BJ (cell line): ENCODE data around the gene ZNF326. TPM values are rescaled to one million over a fixed set of nuclear protein-coding genes. Genes with fewer than 3 reads are reported as not detected.

Experiments
- CTCF ChIA-PET: fragments of 350-600 bp; formaldehyde crosslinking; extraction: SDS; loops from one replicate; lab custom pipeline; 2021; ENCODE audit warnings: antibody characterized with exemption, inconsistent platforms; lab: Yijun Ruan, JAX
- POLR2A ChIA-PET: fragments of 300-600 bp; sonication (Branson Sonifier 250); formaldehyde crosslinking; extraction: SDS; loops from one replicate; lab custom pipeline; 2021; ENCODE audit warnings: antibody characterized with exemption; lab: Charles Lee
- DNase-seq: peaks from one replicate; pipeline ENCODE4 v3.0.0-alpha.2; 2011; ENCODE audit warnings: low read depth
- H3K27me3 ChIP-seq: 2 replicates; pipeline ENCODE4 v1.6.0; 2011; ENCODE audit warnings: low read length; ENCODE audit not compliant: control insufficient read depth, insufficient read depth
- H3K36me3 ChIP-seq: 2 replicates; pipeline ENCODE4 v1.5.1; 2011; ENCODE audit warnings: low read length; ENCODE audit not compliant: control insufficient read depth, insufficient read depth
- H3K4me3 ChIP-seq: 2 replicates; pipeline ENCODE4 v1.5.1; 2011; ENCODE audit warnings: low read depth, mild to moderate bottlenecking, control low read depth, low read length
- CTCF ChIP-seq: IDR thresholded peaks from 2 replicates; pipeline ENCODE4 v1.5.1; 2011; ENCODE audit warnings: low read depth, mild to moderate bottlenecking, control low read depth, inconsistent platforms, low read length, moderate library complexity; ENCODE audit not compliant: insufficient read depth
- polyA plus RNA-seq: library from polyadenylated mRNA; depleted of rRNA; stranded (reverse); fragments of >200 nt; gene quantifications from 2 replicates; pipeline ENCODE4 v1.2.3, GENCODE V29; 2011

The ZNF326 gene
- polyA plus RNA-seq, 1 experiment, result 7.6 TPM

GRCh38 chr1:90023691-90024090 is 28.8 kb downstream of the ZNF326 start:
- ChIA-PET POLR2A (interaction anchor here (0.5 kb wide), 1 partner anchor 22 kb away, joined by 10 read pairs; no protein-coding TSS in a partner anchor), CTCF (no interaction called here)
- peaks cover 5% of the 10 kb centered on the region for H3K36me3 ChIP-seq

GRCh38 chr1:90027281-90027680 is 32.4 kb downstream of the ZNF326 start:
- ChIA-PET POLR2A (no interaction called here), CTCF (interaction anchor here (0.8 kb wide), 1 partner anchor 13 kb away, joined by 3 read pairs; no protein-coding TSS in a partner anchor)
- DNase-seq, result no peak
- TF ChIP-seq CTCF, result no peak
- Histone ChIP-seq H3K4me3 (no peak overlapping the region), H3K27me3 (no peaks in the 10 kb centered on the region), H3K36me3 (peaks cover 5% of the 10 kb centered on the region; the same call in 1 of the 2 replicates)

More at GRCh38 chr1:90023691-90024090, 28.8 kb downstream of the ZNF326 start:
- Histone ChIP-seq H3K27me3 (no peaks in the 10 kb centered on the region), H3K4me3 (no peak overlapping the region)
- no peak for TF ChIP-seq CTCF
- no peak for DNase-seq

GRCh38 chr1:90039652-90040051 is 44.7 kb downstream of the ZNF326 start:
- CTCF ChIA-PET, result no interaction called here
- Histone ChIP-seq H3K27me3 (no peaks in the 10 kb centered on the region), H3K4me3 (no peak overlapping the region), H3K36me3 (no peaks in the 10 kb centered on the region)
- DNase-seq, result no peak
- no peak for TF ChIP-seq CTCF
- POLR2A ChIA-PET, result no interaction called here

GRCh38 chr1:90043586-90043985 is 48.7 kb downstream of the ZNF326 start:
- no peak for TF ChIP-seq CTCF
- CTCF ChIA-PET, result interaction anchor here (1.2 kb wide), 1 partner anchor 1124 kb away, joined by 6 read pairs; no protein-coding TSS in a partner anchor
- POLR2A ChIA-PET, result no interaction called here

GRCh38 chr1:90044346-90044745 is 49.4 kb downstream of the ZNF326 start:
- TF ChIP-seq CTCF, result no peak
- ChIA-PET CTCF (interaction anchor here (1.2 to 2.1 kb wide), 2 partner anchors 10 to 1123 kb away, joined by 5 to 6 read pairs; no protein-coding TSS in a partner anchor), POLR2A (no interaction called here)
- peaks cover 6% of the 10 kb centered on the region; the same call in 1 of the 2 replicates for H3K27me3 ChIP-seq
- no peak for DNase-seq
- no peaks in the 10 kb centered on the region for H3K36me3 ChIP-seq
- H3K4me3 ChIP-seq, result no peak overlapping the region

More at GRCh38 chr1:90043586-90043985, 48.7 kb downstream of the ZNF326 start:
- Histone ChIP-seq H3K27me3 (peaks cover 6% of the 10 kb centered on the region; the same call in 1 of the 2 replicates), H3K36me3 (no peaks in the 10 kb centered on the region), H3K4me3 (no peak overlapping the region)
- DNase-seq, result no peak
